Ovary (tissue), 3 donors: ENCODE measurements around the gene MSANTD4.

Experiments used
- EP300 ChIP-seq: sonication (generic); formaldehyde crosslinking; IDR thresholded peaks from one replicate; pipeline ENCODE4 v1.6.1; 2017; ENCODE audit warnings: antibody characterized with exemption
- POLR2A ChIP-seq: fragments of 450-650 bp; IDR thresholded peaks from one replicate; pipeline ENCODE4 v1.6.1; 2017; ENCODE audit warnings: antibody characterized with exemption, mild to moderate bottlenecking, moderate library complexity
- TF ChIP-seq, protein P1 (sequence below), 3 donors: fragments of 450-650 bp in 2 of 3; fragments of 200-600 bp in 1 of 3; IDR thresholded peaks; one replicate each; pipeline versions ENCODE4 v1.5.1 to v1.8.0; 2016 to 2022; ENCODE audit warnings: antibody characterized with exemption in 3 of 3, mild to moderate bottlenecking in 1 of 3
- donor health status: DM: no; HTN: no; CAD: no.

DNA sequence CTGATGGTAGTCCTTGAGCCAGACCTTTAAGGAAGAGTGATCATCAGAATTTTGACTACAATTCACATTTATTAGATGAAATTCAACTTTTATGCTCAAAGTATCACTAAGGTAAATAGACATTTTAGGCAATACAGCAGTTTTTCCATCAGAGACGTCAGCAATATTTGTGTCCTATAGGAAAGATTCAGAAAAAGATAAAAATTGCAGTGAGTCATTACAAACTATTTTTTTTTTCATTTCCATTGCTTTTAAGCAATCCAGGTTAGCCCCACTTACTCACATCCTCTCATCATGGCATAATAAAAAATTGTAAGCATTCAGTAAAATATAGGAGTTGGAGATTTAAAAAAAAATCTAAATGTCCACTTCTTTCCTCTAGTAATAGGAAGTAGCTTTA lies 46.9 kb downstream of the MSANTD4 start:
- no peak for TF ChIP-seq POLR2A
- TF ChIP-seq, protein P1, sequence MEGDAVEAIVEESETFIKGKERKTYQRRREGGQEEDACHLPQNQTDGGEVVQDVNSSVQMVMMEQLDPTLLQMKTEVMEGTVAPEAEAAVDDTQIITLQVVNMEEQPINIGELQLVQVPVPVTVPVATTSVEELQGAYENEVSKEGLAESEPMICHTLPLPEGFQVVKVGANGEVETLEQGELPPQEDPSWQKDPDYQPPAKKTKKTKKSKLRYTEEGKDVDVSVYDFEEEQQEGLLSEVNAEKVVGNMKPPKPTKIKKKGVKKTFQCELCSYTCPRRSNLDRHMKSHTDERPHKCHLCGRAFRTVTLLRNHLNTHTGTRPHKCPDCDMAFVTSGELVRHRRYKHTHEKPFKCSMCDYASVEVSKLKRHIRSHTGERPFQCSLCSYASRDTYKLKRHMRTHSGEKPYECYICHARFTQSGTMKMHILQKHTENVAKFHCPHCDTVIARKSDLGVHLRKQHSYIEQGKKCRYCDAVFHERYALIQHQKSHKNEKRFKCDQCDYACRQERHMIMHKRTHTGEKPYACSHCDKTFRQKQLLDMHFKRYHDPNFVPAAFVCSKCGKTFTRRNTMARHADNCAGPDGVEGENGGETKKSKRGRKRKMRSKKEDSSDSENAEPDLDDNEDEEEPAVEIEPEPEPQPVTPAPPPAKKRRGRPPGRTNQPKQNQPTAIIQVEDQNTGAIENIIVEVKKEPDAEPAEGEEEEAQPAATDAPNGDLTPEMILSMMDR (IDR thresholded peaks at IDR 0.05): no peak
- no peak for TF ChIP-seq EP300
